Glomerular visceral epithelial cell (primary cell): ENCODE data around the gene SMYD5.

Source experiments
- DNase-seq: peaks from one replicate; pipeline ENCODE4 v3.0.0-alpha.2; 2016; ENCODE audit errors: extremely low spot score

Gene SMYD5

DNA sequence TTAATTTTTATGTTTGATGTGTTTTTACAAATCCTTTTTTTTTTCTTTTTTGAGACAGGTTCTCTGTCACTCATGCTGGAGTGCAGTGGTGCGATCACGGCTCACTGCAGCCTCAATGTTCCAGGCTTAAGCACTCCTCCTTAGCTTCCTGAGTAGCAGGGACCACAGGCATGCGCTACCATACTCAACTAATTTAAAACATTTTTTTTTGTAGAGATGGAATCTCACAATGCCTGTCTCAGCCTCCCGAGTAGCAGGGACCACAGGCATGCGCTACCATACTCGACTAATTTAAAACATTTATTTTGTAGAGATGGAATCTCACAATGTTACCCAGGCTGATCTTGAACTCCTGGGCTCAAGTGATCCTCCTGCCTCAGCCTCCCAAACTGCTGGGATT, 8.4 kb upstream of the SMYD5 start:
- DNase-seq, result no peak

DNA sequence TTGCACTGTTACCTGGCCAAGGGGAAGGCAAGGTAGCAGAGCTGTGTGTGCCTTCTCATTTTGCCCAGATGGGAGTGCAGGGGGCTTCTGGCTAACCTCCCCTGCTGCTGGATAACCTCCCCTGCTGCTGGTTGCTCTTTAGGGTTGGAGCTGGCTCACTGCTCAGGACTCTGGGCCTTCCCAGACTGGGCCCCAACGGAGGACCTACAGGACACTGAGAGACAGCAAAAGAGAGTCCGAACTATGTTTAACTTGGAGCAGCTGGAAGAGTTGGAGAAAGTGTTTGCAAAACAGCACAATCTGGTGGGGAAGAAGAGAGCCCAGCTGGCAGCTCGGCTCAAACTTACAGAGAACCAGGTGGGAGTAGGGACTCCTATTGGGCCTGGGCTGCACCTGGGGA, 5.8 kb upstream of the SMYD5 start:
- DNase-seq, result no peak

DNA sequence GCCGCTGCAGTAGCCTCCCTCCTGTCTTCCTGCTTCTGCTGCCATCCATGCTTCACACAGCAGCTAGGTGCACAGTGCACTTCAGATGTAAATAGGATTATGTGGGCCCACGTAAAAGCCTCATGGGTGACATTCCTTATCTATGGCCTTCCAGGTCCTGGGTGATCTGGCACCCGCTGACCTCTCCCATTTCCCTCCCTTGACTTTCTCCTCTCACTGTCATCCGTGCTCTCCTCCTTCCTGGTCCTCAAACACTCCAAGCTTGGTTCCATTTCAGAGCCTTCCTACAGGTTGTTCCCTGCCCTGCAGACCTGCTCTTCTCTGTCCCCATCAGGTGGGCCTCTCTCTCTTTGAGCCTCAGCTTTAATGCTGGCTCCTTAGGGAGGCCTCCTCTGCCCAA, 4.0 kb upstream of the SMYD5 start:
- DNase-seq, result no peak

DNA sequence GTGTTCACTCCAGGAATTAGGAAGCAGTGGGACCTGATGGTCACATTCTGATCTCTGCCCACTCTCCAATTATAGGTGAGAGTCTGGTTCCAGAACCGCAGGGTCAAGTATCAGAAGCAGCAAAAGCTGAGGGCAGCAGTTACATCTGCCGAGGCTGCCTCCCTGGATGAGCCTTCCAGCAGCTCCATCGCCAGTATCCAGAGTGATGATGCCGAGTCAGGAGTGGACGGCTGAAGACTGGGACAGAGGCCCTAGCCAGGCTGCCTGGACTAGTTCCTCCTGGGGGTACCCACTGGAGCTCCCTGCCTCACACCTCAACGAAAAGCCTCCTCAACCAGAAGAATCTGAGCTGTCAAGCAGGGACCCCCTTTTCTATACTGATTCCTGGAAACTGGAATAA, 3.3 kb upstream of the SMYD5 start:
- no peak for DNase-seq

DNA sequence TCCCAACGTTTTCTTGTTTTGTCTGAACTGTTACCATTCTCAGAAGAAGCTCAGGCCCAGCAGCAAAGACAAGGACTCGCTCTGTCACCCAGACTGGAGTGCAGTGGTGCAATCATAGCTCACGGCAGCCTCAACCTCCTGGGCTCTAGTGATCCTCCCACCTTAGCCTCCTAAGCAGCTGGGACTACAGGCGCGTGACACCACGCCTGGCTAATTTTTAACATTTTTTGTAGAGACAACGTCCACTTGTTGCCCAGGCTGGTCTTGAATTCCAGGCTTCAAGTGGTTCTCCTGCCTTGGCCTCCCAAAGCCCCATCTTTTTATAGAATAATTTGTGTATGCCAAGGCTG, 2.0 kb upstream of the SMYD5 start:
- no peak for DNase-seq

DNA sequence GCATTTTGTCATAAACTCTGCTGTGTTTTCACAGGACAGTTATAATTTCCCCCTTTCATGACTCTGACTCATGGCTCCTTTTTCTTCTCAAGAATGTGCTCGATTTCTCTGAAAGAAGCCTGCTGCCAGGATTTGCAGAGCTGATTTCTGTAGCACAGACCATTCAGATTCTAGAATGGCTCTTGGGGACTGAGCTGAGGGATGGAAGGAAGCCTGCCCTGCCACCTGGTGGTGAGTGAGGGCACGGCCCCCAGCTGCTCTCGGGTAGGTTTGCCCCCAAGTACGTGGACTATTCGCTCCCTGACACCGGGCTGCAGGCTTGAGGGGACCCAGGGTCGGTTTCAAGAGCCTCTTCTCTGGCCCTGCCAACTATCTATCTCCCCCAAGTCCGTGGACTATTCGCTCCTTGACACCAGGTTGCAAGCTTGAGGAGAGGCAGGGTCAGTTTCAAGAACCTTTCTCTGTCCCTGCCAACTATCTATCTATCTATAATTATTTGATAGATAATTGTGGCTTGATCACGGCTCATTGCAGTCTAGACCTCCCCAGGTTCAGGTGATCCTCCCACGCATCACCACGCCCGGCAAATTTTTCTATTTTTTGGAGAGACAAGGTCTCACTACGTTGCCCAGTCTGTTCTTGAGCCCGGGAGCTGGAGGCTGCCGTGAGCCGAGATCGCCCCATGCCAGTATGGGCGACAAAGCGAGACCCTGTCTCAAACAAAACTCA, 1.4 kb upstream of the SMYD5 start:
- peak; percentile 63 for DNase-seq

DNA sequence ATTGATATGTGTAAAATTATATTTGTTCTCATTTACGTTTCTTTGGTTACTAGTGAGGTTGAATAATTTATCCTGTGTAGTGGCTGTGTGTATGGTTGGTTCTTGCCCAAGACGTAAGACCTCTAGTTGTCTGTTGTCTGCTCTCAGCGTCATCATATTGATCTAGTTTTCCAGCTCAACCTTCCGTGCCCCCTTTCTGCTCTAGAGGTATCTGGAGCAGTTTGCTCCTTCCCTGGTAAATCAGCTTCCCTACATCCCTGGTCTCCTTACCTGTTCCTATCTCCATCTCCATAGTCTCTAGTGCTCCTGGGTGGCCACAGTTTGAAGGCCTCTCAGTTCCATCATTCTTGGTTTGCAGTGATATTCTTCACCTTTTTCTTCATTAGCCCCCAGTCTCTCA, 1.2 kb downstream of the SMYD5 start:
- no peak for DNase-seq

DNA sequence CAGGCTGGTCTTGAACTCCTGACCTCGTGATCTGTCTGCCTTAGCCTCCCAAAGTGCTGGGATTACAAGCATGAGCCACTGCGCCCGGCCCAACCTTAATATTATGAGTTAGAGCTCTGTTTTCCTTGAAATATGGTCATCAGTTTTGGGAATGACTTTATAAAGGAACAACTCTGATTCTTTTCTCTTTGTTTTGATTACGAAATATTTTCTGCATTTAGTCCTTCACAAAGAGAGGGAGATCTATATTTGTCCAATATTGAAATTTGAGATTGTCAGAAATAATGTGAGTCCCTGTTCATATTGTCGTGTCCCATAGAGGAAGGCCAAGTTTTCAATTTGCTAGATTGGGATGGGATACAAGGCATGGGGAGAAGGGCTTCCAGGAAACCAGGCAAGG, 3.1 kb downstream of the SMYD5 start:
- DNase-seq, result no peak

DNA sequence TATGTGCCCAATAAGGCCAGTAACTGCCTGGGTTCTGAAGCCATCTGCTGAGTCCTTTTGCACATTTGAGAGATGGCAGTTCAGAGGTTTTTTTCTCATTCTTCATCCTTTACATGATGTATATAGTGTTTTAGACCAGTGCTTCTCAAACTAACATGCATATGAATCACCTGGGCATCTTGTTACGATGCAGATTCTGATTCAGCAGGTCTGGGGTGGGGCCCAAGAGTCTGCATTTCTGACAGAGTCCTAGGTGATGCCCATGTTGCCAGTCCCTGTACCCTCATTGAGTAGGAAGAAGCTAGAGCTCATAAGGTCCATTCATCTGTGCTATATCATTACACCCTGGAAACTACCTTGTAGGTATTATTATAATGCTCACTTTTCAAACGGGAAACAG, 3.8 kb downstream of the SMYD5 start:
- DNase-seq, result no peak

DNA sequence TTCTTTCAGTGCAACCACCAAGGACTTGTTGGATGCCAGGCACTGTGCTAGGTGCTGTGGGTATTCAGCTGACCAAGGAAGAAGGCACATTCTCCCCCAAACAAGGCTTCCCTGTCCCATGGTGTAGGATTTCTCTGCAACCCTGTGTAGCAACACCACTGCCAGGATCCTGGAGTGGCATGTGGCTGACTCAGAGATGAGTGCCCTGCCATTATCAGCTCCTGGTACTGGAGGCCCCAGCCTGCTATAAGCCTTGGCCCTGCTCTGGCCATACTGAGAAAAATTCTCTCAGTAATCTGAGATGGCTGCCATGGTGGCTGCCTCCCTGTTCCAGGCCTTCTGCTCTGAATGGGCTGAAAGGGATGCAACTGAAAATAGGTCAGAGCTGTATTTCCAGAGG, 4.3 kb downstream of the SMYD5 start:
- DNase-seq, result peak; percentile 8

DNA sequence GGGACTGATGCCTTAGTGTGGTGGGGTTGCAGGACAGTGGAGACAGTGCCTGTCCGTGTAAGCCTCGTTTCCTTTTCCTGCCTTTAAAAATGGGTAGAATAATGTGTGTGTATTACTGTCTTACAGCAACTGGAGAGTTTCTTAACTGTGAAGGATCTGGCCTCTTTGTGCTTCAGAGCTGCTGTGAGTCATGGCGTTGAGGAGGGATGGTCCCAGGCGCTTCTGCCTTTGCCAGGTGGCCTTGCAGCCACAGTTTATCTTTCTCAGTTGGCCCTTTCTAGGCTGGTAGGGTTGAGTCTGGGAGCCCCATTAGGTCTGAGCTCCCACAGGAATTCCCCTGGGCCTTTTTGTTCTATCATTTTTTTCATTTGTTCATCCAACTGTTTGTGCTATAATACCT, 9.8 kb downstream of the SMYD5 start:
- DNase-seq, result no peak

DNA sequence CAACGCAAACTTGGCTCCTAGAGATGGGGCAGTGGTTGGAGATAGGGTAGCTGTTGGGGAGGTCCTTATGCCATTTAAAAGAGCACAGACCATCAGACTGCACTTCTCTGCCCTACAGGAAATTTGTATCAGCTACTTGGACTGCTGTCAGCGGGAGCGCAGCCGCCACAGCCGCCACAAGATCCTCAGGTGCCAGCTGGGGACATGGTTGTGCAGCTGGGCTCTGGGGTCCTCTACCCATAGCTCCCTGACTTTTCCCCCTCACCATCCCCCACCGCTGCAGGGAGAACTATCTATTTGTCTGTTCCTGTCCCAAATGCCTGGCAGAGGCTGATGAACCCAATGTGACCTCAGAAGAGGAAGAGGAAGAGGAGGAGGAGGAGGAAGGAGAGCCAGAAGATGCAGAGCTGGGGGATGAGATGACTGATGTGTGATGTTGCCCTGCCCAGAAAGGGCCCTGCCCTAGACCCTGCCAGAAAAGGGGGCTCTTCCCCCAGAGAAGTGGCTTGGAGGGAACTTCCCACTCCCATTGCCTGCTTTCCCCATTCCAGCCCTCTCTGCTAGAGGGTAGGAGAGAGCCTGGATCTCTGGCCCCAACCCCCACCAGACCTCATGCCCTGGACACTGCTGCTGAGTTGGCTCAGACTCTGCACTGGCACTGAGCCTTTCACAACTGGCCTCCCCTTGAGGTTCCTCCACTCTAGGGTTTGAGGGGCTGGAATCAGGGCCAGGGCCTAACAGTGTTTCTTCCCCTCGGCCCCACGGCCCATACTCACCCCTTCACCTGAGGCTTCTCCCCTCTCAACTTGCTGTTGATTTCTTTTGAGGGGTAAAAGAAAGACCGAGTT, 11.7 kb downstream of the SMYD5 start:
- no peak for DNase-seq

DNA sequence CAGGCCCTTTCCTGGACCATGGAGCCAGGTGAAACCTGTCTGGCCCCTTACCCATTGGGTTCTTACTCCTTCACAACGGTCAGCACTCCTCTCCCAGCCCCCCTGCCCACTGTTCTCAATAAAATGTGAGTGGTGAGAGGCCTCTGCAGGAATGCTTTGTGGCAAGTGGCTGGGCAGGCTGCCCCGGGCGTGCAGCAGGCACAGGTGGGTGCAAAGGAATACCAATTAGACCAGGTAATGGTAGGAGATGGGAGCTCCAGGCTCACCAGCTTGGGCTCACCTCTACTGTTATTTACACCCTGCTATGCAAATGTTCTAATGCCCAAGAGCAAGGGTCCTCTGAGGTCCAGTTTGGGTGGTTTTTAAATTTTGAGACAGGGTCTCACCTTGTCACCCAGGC, 13.0 kb downstream of the SMYD5 start:
- DNase-seq, result no peak

DNA sequence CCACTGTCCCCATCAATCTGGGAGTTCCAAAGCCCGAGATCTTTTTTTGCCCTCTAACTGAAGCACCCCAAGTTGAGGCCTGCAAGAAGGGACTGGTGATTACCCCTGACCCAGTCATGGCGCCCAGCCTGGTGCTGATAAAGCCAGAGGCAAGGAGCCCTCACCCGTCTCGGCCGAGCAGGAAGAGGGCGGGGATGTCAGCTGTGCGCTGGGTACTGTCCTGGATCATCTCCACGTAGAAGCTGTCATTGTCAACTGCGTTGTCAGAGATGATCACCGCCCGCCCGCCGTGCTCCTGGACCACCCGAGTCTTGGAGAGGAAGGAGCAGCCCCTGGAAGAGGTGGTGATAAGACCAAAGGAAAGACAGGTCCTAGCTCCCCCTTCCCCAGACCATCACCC, 14.6 kb downstream of the SMYD5 start:
- DNase-seq, result no peak

DNA sequence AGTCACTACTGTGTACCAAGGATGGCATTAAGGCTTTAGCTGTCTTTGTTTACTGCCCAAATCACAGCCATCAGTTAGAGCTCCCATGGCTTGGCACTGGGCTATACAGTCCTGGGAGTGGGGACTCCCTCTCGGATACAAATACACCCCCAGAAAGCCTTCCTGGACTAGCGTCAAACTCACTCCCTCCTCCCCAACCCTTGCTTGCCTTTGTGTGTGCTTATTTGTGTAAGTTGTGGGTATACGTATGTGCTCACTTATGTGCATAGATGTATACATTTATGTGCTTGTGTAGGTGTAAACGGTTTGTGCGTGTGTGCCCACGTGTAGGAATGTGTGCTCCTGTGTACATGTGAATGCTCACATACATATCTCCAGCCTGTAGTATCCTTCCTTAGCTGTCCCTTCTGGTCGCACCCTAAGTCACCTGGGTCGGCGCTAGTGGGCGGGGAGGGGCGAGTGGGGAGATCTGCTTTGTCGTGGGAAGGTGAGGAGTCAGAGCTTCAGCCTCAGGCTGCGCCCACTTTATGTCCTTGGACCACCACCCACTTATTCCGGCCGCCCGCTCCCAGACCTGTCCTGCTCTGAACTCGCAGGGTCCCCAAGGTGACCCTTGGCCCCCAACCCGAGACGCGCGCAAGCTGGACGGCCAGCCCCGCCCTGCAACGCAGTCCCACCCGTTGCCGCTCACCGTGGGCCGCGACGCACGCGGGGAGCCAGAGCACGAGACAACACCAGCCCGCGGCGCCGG, 18.5 kb downstream of the SMYD5 start:
- no peak for DNase-seq

DNA sequence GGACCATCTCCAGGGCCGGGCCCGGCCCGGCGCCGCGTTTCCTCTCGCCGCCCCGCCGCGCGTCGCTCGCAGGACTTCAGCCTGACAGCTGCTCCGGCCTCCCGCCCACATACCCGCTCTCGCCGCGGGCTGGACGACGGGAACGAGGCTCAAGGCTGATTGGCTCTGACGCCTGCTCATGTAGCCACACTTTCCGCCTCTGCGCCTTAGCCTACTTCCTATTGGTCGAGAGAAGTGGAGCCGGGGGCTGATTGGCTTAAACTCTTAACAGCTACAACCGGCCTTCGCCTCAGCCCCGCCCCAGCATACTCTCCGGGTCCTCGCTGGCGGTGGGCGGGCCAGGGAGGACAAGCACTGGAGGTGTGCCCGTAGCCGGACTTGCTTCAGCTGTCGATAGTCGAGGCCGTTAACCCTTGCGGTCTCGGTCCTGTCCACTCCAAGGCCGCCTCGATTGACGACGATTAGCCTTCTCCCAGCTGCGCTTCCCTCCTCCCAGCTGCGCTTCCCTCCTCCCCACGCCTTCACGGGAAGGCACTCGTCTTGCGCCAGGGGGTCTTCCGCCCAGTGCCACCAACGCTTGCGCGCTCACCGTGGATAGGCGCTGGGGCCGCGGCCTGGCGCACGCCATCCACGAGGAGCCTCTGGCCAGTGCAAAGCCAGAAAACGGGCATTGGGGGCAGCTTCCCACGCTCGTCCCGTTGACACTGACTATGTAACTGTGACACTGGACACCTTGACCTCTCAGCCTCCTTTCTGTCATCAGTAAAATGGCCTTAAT, 19.3 kb downstream of the SMYD5 start, which contains the start of gene PRADC1:
PRADC1 (minus strand) TSS at position 86 of the 778 bp plus-strand sequence; CDS start at position 7, 79 bp downstream.
- DNase-seq, result peak; percentile 98

DNA sequence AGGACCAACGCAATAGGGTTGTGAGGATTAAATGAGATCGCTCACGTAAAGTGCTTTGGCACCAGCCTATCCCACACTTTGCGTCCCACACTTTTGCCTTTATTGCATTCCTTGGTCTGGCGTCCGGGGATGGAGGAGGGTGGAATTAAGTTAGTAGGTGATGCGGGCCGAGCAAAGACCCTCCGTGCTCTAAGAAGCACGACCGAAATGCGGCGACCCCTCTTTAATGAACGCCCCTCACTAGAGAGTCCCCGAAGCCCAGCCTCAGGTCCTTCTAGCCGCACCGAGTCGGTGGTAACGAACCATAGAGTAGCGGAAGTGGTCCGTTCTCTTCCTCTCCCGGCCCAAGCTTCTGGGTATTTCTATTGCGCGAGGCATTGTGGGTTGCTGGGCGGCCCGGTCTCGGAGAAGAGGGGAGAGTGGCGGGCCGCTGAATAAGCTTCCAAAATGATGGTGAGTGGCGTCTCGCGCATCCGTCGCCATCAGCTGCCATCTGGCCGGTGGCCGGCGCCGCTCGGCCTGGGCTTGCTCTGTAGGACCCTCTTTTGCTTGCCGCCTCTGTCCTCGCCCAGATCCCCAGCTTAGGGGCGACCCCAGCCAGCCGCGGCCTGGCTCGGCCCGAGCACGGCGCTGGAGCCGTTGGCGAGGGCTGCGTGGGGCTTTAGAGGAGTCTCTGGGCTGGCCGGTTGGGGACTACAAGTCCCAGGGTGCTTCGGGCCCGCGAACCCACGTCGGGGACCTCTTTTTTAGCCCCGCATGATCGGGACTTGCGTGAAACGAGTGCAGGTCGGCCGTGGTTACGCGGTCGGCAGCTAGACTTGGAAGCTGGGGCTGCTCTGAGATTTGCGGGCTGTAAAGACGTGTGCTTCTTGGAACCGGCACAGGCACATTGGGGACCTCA, 20.1 kb downstream of the SMYD5 start, which contains the start of gene CCT7:
CCT7 (plus strand) TSS at position 377 of the 901 bp plus-strand sequence; CDS start at position 448, 71 bp downstream.
- DNase-seq, result peak; percentile 85

DNA sequence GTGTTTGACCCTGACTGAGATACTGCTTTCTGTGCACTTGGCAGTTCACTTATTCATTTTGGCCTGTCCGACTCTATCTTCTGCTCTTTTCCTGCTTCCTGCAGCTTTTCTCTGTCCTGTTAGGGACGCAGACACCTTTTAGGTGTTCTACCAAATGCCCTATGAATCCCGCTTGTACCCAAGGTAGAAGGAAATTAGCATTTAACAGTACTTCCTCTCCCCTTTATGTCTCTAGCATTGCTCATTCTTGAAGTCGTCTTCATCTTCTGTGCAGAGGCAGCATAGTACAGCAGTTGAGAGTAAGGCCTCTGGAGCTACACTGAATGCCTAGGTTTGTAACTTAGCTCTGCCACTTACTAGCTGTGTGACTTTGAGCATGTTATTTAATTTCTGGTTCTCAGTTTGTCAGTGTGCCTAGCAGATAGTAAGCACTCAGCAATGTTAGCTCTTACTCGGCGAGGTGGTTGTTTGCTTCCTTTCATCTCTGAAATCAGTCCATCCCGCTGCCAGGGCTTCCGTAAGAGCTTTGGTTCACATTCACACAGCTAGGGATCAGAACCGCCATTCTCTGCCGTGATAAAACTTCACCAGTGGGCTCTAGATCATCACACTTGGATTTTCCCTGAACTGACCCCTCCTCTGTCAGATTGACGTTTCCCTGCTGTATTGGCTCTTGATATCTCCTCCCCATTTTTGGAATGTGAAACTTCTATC, 21.4 kb downstream of the SMYD5 start:
- no peak for DNase-seq

DNA sequence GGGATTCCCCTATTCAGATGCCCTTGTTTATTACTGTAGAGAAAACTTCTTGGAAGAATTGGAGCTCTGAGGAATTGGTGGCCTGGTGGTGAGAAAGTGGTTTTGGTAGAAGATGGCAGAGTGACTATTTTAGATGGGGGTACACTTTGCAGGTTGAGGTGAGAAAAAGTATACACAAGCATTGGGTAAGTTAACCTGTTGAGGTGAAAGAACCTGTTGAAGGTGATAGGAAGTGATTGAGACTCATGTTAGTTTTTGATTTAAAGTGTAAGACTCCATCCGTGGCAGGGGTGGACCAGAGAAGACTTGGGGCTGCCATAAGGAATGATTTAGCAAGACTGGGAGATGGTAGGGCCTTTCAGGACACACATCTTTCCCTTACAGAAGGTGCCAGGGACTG, 23.1 kb downstream of the SMYD5 start:
- DNase-seq, result no peak

DNA sequence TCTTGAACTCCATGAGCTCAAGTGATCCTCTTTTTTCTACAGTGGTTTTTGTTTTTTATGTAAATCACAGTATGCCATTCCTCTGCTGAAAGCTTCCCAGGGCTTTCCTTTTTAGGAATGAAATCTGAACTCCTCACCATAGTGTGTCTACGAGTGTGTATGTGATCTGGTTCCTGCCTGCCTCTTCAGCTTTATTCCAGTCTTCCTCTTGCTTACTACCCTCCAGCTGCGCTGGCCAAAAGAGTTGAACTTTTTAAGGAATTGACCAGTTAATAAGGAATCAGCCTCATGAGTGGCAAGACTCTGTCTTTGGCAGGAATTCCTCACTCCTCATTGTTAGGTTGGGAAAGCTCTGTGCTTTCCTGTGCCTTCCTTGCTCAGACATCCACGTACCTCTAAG, 24.1 kb downstream of the SMYD5 start:
- no peak for DNase-seq
